Mesothelial cell of epicardium (in vitro differentiated cells): ENCODE data around the gene BSPRY. TPM values are rescaled to one million over a fixed set of nuclear protein-coding genes. Genes with fewer than 3 reads are reported as not detected.
A peak's percentile ranks its signal among the peaks of the same experiment; 100 is the strongest.

Experiments used
- DNase-seq, 2 experiments: peaks; one replicate each; pipeline ENCODE4 v3.0.0; 2021; ENCODE audit warnings: low spot score in 2 of 2; ENCODE audit not compliant: unreplicated experiment in 2 of 2
- H3K27ac Mint-ChIP-seq: 2 replicates; pipeline ENCODE4 v1.8.0; 2021; ENCODE audit warnings: mixed read lengths
- H3K27me3 Mint-ChIP-seq: 2 replicates; pipeline ENCODE4 v1.8.0; 2021; ENCODE audit warnings: low read depth, mixed read lengths
- H3K36me3 Mint-ChIP-seq: 2 replicates; pipeline ENCODE4 v1.8.0; 2021; ENCODE audit warnings: mixed read lengths
- H3K4me1 Mint-ChIP-seq: 2 replicates; pipeline ENCODE4 v1.8.0; 2021; ENCODE audit warnings: mixed read lengths
- H3K4me3 Mint-ChIP-seq: 2 replicates; pipeline ENCODE4 v1.8.0; 2021; ENCODE audit warnings: mild to moderate bottlenecking, moderate library complexity, mixed read lengths
- H3K9me3 Mint-ChIP-seq: 2 replicates; pipeline ENCODE4 v1.8.0; 2021; ENCODE audit warnings: mixed read lengths
- CTCF ChIP-seq: fragments of 200-600 bp; sonication (generic); IDR thresholded peaks from one replicate; pipeline ENCODE4 v1.5.0; 2021; ENCODE audit warnings: antibody characterized with exemption; ENCODE audit not compliant: unreplicated experiment
- total RNA-seq: library from RNA; stranded (reverse); gene quantifications from 3 replicates; pipeline ENCODE4 v1.2.1, GENCODE V29; 2021

The BSPRY gene
- 3.4 to 4.3 TPM (median 4.3 TPM) in 3 replicates for total RNA-seq

- no peaks in the 10 kb centered on the region for H3K36me3 Mint-ChIP-seq
- TF ChIP-seq CTCF = no peak
- peak within 1 kb of the TSS; percentile 67 for H3K4me3 Mint-ChIP-seq
- no peaks in the 10 kb centered on the region for H3K9me3 Mint-ChIP-seq
- peaks cover 12% of the 10 kb centered on the region for H3K4me1 Mint-ChIP-seq
- peaks cover 53% of the 10 kb centered on the region for H3K27me3 Mint-ChIP-seq
- no peak within 1 kb of the TSS for H3K27ac Mint-ChIP-seq
- peak in 1 of 2 experiments; percentile 51 for DNase-seq
Measured at GRCh38 chr9:113349445-113350094, at the start of gene BSPRY. BSPRY (plus strand) TSS chr9:113349541; CDS start chr9:113349580, 39 bp downstream.

GRCh38 chr9:113299800-113300292 is 49.5 kb upstream of the BSPRY start:
- H3K27ac Mint-ChIP-seq = peak overlapping the region; percentile 66
- H3K4me1 Mint-ChIP-seq = peaks cover 9% of the 10 kb centered on the region
- H3K4me3 Mint-ChIP-seq = peak overlapping the region; percentile 5
- peaks cover 3% of the 10 kb centered on the region for H3K27me3 Mint-ChIP-seq
- H3K9me3 Mint-ChIP-seq = no peaks in the 10 kb centered on the region
- DNase-seq = no peak
- no peaks in the 10 kb centered on the region for H3K36me3 Mint-ChIP-seq
- no peak for TF ChIP-seq CTCF

GRCh38 chr9:113301548-113301947 is 47.8 kb upstream of the BSPRY start:
- TF ChIP-seq CTCF = no peak
- Mint-ChIP-seq H3K9me3 (no peaks in the 10 kb centered on the region), H3K4me1 (peaks cover 9% of the 10 kb centered on the region), H3K27me3 (peaks cover 3% of the 10 kb centered on the region), H3K4me3 (no peak overlapping the region), H3K27ac (no peak overlapping the region), H3K36me3 (no peaks in the 10 kb centered on the region)
- DNase-seq = no peak

- Mint-ChIP-seq H3K27me3 (peaks cover 3% of the 10 kb centered on the region), H3K4me3 (no peak within 1 kb of the TSS), H3K4me1 (peaks cover 9% of the 10 kb centered on the region), H3K9me3 (no peaks in the 10 kb centered on the region), H3K27ac (no peak within 1 kb of the TSS), H3K36me3 (no peaks in the 10 kb centered on the region)
- no peak for TF ChIP-seq CTCF
- DNase-seq = no peak
Measured at GRCh38 chr9:113302792-113303418, 46.4 kb upstream of the BSPRY start, which contains the start of gene RNF183. RNF183 (minus strand) TSS chr9:113303376; CDS start chr9:113298184, 5,192 bp downstream.

GRCh38 chr9:113306566-113306965 is 42.8 kb upstream of the BSPRY start:
- no peak for TF ChIP-seq CTCF
- Mint-ChIP-seq H3K27me3 (no peaks in the 10 kb centered on the region), H3K4me3 (no peak overlapping the region), H3K27ac (no peak overlapping the region), H3K36me3 (no peaks in the 10 kb centered on the region), H3K9me3 (no peaks in the 10 kb centered on the region), H3K4me1 (no peaks in the 10 kb centered on the region)
- no peak for DNase-seq
